OCI-LY1 (cell line): ENCODE measurements around the gene RAP1GDS1.

Experiments used
- EZH2 ChIP-seq: fragments of 200-600 bp; sonication (generic), shearing (Covaris generic); IDR thresholded peaks from 2 replicates; pipeline ENCODE4 v1.8.0; 2017; ENCODE audit warnings: borderline replicate concordance, mixed run types, mild to moderate bottlenecking, antibody characterized with exemption, low read length, moderate library complexity, mixed read lengths
- TF ChIP-seq, protein P1 (sequence below): fragments of 200-600 bp; sonication (generic), shearing (Covaris generic); IDR thresholded peaks from 2 replicates; pipeline ENCODE4 v1.5.1; 2017; ENCODE audit warnings: mild to moderate bottlenecking, antibody characterized with exemption, low read length, moderate library complexity, mixed read lengths

DNA sequence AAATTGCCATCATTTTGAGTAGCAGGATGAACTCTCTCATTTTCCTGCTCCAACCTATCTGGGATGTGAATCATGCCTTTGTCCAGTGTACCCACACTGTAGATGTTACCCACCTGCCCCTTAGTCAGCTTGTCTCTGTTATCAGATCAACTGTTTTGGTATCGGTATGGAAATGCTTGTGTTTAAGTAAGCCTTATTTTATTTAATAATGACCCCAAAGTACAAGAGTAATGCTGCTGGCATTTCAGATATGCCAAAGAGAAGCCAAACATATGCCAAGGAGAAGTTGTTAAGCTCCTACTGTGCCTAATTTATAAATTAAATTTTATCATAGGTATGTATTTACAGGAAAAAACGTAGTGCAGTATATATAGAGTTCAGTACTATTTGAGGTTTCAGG, 18.6 kb upstream of the RAP1GDS1 start:
- TF ChIP-seq EZH2: no peak
- TF ChIP-seq, protein P1, sequence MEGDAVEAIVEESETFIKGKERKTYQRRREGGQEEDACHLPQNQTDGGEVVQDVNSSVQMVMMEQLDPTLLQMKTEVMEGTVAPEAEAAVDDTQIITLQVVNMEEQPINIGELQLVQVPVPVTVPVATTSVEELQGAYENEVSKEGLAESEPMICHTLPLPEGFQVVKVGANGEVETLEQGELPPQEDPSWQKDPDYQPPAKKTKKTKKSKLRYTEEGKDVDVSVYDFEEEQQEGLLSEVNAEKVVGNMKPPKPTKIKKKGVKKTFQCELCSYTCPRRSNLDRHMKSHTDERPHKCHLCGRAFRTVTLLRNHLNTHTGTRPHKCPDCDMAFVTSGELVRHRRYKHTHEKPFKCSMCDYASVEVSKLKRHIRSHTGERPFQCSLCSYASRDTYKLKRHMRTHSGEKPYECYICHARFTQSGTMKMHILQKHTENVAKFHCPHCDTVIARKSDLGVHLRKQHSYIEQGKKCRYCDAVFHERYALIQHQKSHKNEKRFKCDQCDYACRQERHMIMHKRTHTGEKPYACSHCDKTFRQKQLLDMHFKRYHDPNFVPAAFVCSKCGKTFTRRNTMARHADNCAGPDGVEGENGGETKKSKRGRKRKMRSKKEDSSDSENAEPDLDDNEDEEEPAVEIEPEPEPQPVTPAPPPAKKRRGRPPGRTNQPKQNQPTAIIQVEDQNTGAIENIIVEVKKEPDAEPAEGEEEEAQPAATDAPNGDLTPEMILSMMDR: no peak
